Activated CD4-positive, alpha-beta T cell treated with anti-CD3 and anti-CD28 coated beads, Interleukin-10, Interleukin-2, amounts not matched to agents 100 ng/mL and 50 ng/mL, durations not matched to agents 16 hours and 8 hours (primary cell): ENCODE results near the gene APOD.
"Not testable (repeated sequence)": the region's sequence is repeated elsewhere in the genome, so short reads cannot be mapped to it uniquely, and the experiment has no call there.

Experiments used
- DNase-seq: peaks from one replicate; pipeline ENCODE4 v3.0.0-alpha.2; 2020

The APOD gene

DNA sequence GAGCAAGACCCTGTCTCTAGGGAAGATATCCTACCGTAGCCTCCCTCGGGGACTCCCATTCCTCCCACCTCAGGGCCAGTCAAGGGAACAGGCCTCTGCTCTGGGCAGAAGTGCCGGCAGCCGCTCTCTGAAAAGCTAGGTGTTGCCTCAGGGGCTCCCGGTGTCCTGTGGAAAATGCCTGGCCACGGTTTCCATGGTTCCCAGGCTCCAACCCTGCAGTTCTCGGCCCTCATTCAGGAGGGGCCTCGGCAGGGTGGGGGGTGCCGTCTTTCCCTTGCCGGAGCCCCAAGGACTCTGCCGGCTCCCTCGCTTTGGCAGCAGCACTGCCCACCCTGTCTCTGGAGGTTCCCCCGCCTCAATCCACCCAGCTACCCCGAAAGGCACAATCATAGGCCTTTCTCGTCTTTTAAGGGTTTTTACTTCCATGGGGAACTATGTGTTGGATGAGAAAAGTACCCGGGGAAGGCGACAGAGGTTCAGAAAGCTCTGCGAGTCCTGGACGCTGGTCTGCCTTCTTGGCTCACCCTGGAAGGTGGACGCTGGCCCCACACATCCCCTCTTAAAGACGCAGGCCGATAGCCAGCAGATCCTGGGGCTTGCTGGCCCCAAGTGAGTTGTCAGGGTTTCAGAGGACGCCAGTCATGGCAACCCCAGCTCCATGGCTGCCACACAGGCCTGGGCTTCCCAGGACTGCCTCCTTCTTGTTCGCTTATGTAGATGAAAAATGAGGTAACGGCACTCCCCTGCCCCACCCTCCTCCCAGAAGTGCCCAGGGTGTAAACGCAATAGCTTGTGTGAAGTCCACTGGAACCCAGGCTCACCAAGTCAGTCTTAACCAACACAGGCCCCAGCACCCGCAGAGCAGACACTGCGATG, 34.3 kb upstream of the APOD start:
- not testable (repeated sequence) for DNase-seq

DNA sequence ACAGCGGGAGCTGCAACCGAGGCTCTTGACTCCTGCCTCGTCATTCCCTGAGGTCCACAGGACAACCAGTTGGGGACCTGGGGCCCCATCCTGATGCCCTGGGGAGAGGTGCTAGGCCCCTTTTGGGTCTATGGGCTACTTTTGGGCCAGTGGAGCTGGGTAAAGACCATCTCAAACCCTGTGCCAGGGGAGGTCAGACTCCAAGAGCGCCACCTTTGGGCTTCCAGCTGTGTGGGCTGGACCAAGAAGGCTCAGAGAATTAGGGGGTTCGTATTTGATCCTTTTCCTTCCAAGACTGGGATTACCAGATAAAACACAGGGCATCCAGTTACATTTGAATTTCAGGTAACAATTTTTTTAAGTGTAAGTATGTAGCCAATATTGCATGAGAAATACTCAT, 33.4 kb upstream of the APOD start:
- not testable (repeated sequence) for DNase-seq

DNA sequence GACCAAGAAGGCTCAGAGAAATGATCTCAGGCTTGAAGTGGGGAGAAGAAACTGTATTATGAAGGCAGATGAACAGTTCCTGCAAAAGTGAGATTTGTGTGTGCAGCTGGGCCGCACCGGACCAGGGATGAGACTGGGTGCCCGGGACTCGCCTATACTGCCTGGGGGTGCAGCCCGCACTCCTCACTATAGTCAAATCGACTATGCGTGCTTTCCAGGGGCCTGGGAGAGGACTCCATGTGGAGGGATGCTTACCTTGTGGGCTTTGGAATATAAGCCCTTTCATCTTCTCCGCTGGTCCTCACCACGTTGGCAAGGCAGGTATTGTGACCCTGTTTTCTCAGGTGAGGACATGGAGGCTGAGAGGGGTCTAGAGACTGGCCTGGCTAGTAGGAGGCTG, 32.9 kb upstream of the APOD start:
- DNase-seq: no peak

DNA sequence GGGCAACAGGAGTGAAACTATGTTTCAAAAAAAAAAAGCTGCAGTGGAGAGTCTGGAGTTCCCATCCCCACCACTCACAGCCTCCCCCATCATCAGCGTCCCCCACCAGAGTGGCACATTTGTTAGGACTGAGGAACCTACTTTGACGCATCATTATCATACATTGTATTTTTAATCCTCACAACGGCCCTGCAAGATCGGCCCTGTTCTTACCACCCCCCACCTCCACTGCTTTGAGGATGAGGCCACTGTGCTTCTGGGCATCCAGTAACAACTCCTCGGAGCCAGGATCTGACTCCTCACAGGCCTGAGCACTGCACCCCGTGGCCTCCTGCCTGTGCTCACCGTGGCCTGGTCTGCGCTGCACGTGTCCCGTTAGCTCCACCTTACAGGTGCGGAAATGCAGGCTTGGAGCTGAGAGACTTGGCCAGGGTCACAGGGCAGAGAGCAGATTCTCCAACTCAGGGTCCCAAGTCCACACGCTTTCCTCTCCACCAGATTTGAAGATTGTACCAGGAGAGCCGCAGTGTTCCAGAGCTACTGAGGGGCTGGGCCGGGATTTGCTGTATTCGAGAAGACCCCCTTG, 32.3 kb upstream of the APOD start:
- DNase-seq: not testable (repeated sequence)

DNA sequence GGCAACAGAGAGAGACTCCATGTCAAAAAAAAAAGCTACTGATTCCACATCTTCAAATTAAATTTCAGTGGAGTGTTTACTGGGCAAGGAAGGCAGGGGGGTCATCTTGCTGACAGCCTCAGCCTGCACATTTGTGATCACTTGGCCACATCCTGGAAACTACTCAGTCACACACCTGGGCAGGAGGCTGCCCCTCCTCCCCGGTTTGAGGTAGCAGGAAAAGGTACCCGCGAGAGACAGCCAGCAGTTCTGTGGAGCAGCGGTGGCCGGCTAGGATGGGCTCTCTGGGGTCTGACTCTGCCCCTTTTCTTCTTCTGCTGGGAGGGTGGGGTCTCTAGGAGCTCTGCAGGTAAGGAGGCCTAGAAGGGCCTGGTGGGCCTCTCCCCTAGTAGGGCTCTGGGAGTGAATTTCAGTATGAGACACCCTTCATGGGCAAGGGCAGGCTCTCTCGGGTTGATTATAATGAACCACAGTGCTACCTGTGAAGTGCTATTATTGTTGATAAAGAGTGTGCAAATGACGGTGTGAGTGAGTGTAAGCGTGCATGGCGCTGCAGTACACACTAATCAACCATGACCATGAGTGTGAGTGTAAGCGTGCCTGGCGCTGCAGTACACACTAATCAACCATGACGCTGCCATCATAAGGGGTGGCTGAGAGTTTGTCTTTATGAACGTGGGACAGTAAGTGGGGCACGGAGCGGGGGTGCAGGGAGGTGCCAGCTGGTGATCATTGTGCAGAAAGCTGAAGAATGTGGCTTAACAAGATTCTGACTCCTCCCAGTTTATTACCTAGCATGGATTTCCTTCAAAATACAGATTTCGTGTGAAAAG, 31.1 kb upstream of the APOD start:
- not testable (repeated sequence) for DNase-seq

DNA sequence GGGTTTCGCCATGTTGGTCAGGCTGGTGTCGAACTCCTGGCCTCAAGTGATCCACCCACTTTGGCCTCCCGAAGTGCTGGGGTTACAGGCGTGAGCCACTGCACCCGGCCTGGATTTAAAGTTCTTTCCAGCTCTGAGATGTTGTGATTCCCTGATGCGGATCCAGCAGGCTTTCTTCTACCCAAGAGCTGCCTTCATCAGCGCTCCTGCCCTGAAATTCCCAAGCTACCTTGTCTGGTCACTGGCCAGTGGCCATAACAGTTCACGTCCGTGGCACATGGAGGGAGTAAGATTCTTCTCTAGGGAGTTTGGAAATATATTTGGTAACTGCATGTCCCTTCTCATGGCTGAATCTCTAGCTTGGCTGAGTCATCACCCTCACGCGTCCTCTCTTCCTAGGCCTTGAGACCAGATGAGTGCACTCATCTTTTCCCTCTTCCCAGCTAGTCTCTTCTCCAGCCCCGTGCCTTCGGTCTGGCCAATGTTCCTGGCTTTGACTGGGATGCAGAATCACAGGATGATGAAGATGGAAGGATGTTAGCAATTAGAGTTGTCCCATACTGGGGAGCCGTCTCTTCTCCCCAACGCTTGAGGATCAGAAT, 29.8 kb upstream of the APOD start:
- no peak for DNase-seq

DNA sequence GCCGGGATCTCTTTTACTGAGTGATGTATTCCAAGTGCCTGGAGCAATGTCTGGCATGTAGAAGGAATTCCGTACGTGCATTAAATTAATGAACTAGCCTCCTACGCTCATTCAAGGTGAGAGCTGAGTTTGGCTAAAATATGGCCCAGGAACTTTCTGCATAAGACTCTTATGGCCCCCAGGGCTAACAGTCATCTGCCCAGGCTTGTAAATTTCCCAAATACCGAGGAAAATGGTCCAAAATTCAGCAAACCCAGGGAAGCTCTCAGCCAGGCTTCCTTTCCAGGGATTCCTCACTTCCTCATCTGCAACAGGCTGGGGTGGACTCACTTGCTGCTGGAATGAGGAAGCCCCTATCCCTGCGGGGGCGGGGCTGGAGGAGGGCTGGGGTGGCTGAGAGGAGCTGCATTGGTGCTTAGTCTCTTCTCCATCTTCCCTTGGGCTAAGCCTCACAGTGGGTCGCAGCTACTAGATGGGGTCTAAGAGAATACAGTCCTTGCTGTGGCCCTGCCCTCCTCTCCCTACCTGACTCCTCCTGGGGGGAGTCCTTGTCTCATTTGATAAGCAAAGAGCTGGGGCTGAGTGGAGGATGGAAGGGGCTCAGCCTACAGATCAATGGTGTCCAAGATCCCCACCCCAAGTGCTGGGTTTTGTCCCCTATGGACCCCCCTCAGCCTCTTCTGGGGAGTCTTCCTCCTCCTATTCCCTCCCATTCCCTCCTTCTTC, 28.5 kb upstream of the APOD start:
- DNase-seq: no peak

DNA sequence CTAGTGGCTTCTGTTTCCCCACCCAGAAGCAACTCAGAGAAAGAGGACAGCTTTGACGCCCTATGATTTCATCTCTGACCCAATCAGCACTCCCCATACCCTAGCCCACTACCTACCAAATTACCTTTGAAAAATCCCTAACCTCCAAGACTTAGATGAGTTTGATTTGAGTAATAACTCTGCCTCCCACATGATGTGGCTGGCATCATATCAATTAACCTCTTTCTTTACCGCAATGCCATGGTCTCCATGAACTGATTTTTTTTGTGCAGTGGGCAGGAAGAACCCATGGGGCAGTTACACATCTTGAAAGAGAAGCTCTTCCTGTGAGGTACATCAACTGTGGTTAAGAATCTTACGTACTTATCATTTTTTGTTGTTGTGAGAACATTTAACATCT, 25.5 kb upstream of the APOD start:
- DNase-seq: peak; percentile 85

DNA sequence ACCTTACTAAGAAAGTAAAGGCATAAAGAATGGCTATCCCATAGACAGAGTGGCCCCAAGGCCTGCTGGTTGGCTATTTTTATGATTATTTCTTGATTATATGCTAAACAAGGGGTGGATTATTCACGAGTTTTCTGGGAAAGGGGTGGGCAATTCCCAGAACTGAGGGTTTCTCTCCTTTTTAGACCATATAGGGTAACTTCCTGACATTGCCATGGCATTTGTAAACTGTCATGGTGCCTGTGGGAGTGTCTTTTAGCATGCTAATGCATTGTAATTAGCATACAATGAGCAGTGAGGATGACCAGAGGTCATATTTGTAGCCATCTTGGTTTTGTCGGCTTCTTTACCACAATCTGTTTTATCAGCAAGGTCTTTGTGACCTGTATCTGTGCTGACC, 18.0 kb upstream of the APOD start:
- not testable (repeated sequence) for DNase-seq

DNA sequence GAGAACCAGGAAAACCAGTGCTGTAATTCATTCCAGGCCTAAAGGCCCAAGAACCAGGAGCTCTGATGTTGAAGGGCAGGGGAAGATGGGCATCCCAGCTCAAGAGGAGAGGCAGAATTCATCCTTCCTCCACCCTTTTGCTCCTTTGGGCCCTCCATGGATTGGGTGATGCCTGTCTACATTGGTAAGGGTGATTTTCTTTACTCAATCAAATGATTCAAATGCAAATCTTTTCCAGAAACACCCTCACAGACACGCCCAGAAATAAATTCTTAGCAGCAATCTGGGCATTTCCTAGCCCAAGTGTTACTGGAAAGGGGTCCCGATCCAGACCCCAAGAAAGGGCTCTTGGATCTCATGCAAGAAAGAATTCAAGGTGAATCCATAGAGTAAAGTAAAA, 17.6 kb upstream of the APOD start:
- no peak for DNase-seq

DNA sequence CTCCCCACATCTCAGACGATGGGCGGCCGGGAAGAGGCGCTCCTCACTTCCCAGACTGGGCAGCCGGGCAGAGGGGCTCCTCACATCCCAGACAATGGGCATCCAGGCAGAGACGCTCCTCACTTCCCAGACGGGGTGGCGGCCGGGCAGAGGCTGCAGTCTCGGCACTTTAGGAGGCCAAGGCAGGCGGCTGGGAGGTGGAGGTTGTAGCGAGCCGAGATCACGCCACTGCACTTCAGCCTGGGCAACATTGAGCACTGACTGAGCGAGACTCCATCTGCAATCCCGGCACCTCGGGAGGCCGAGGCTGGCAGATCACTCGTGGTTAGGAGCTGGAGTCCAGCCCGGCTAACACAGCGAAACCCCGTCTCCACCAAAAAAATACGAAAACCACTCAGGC, 16.2 kb upstream of the APOD start:
- not testable (repeated sequence) for DNase-seq

DNA sequence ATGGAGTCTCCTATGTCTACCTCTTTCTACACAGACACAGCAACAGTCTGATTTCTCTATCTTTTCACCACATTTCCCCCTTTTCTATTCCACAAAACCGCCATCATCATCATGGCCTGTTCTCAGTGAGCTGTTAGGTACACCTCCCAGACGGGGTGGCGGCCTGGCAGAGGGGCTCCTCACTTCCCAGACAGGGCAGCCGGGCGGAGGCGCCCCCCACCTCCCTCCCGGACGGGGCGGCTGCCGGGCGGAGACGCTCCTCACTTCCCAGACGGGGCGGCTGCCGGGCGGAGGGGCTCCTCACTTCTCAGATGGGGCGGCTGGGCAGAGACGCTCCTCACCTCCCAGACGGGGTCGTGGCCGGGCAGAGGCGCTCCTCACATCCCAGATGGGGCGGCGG, 15.8 kb upstream of the APOD start:
- not testable (repeated sequence) for DNase-seq

DNA sequence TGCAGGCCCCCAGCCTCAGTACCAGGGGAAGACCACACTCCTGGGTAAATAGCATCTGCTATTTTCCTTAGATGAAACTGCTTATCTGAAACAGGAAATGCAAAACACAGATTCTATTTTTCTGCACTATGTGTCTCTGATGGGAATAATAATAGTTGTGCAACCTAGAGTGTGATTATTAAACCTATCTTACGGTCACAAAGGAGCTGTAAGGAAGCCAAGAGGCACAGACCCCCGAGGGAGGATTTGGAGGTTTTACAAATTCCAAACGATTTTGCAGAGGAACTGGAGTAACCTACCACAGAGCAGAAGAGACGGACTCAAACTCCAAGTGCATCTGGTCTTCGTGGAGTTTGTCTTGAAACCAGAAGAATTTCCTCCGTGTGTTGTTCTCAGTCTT, 14.1 kb upstream of the APOD start:
- DNase-seq: no peak

DNA sequence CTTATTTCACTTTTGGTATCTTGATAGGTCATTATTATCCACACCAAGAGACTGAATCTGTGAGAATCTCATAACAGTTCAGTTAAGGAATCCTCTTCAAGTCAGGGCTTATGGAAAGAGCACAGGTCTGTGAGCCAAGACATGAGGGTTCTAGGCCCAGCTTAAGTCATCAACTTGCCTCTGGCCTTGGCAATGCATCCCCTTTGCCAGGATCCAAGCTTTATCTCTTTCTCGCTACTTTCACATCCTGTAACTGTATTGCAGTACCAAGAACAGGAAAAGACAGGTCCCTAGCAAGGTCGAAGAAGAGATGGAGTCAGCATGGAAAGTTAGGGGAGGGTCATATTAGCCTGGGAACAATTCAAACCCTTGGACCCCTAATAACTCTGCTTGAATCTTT, 13.5 kb upstream of the APOD start:
- no peak for DNase-seq

DNA sequence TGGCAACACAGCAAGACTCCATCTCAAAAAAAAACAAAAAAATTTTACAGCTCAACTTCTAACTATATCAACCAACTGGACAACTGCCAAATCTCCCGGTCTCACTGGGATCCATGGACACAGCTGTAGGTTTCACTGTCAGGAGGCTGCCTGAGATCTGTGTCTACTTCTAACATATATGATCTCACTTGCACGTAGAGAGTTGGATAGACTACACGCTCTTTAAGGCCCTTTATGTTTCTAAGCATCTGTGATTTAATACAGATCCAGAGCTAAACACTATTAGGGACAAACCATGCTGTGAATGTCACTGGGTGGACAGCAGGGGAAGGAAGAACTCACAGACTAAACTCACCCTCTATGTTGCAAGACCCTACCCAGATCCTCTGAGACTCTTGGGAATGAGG, 13.0 kb upstream of the APOD start:
- no peak for DNase-seq

DNA sequence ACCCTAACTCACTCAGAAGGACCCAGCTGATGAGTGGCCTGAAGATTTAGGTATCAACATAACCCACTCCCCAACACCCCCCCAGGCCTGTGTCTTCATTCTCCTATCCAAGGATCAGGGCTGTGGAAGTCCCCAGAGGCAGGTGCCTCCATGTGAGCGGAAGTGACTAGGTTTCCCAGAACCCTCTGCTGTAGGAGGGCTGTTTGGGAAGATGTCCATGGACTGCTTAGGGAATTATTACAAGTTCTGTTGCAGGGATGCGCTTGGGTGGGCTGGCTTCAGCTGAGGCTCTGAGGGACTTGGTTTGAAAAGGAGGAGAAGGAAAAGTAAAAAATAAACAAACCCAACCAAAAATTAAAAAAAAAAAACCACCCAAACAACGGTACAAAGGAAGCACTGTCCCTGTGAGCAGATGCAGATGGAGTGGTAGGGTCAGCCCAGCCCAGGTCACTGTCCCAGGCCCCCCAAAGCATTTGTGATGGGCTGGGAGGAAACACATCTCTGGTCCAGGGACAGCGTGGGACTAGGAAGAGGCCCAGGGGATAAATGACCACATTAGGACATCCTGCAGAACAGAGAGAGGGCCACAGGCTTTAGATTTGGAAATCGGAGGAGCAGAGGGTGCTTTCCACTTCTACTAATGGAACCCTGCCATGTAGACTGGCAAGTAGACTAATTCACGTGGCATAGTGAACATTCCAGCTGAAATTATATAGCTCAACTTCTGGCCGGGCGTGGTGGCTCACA, 12.2 kb upstream of the APOD start:
- no peak for DNase-seq

DNA sequence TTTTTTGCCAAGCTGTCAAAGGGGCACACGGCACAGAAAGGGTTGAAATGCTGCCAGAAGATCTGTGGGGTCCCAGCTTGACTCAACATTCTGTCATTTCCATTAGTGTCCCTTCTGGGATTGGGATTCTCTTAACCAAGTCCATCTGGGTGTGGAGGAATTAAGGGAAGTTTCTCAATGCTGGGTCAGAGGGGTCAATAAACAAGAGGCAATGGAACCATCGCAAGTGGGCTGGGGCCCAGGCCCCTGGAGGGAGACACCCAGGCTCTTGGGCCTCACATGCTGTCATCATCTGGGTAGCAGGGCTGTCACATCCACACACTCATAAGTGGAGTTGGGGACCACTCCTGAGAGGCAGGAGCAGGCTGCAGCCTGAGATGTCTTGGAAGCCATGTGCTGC, 8.1 kb upstream of the APOD start:
- no peak for DNase-seq

DNA sequence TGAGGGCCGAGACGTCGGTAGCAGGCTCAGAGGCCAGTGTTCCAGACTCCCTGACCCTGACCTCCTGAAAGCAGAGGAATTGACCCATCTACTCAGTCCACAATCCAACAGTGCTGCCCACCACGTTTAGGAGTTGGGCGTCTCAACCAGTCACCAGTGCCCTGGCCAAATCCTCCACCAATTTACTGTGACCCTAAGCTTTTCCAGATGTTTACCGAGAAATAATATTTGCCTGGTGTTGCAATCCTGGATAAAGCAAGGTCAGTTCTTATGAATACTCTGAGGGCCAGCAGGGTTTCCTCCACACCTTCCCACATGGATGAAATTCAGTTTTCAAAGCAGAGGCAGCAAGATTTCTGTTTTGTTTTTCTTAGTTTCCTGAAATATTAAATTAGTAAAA, 7.5 kb upstream of the APOD start:
- no peak for DNase-seq

DNA sequence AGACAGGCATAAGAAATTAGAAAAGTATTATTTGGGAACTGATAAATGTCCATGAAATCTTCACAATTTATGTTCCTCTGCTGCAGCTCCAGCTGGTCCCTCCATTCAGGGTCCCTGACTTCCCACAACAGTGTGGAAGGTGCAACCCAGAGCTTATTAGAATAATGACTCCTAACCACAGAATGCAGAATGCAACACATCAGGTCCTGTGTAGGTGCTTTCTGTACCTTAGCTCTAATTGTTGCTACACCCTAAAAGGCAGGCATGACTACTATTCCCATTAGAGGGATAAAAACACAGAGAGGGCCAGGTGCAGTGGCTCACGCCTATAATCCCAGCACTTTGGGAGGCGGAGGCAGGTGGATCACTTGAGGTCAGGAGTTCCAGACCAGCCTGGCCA, 6.6 kb upstream of the APOD start:
- not testable (repeated sequence) for DNase-seq

DNA sequence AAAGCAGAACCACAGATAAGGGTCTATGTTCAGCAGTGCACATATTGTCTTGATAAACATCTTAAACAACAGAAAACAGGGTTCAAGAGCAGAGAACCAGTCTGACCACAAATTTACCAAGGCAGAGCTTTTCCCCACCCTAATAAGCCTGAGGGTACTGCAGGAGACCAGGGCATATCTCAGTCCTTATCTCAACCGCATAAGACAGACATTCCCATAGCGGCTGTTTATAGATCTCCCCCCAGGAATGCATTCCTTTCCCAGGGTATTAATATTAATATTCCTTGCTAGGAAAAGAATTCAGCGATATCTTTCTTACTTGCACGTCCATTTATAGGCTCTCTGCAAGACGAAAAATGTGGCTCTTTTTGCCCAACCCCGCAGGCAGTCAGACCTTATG, 6.1 kb upstream of the APOD start:
- not testable (repeated sequence) for DNase-seq

DNA sequence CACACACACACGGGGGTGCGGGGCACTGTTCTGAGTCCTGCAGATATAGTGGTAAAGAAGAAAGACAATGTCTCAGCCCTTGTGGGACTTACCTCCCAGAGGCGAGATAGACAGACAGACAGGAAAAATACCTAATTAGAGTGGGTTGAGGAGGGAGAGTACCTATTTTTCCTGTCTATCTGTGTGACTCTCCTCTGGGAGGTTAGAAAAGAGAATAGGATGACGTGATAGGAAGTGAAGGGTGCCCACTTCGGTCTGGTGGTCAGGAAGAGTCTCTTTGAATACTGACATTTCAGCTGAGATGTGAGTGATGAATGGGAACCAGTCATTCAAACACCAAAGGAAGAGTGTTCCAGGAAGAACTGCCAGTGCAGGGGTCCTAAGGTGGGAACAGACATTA, 4.1 kb upstream of the APOD start:
- peak; percentile 56 for DNase-seq

DNA sequence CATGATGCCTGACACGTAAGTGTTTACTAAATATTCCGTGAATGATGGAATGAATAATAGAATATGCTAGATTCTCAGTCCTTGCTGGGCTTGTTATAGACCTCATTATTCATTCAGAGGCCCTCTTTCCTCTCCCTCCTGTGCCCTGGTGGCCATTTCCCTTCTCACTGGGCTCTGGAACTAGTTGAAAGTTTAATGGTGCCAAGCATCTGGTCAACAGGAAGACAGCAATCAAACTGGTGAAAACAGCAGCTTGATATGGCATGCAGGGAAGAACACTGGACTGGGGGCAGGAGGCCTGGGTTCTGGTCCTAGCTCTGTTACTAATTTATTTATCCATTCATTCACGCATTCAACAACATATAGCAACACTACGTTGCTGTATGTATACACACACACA, 3.7 kb upstream of the APOD start:
- no peak for DNase-seq
